ENCODE data around the gene CCRL2.
A peak's percentile ranks its signal among the peaks of the same experiment; 100 is the strongest.
"Not testable (repeated sequence)": the region's sequence is repeated elsewhere in the genome, so short reads cannot be mapped to it uniquely, and the experiment has no call there.

CCRL2 gene

DNA sequence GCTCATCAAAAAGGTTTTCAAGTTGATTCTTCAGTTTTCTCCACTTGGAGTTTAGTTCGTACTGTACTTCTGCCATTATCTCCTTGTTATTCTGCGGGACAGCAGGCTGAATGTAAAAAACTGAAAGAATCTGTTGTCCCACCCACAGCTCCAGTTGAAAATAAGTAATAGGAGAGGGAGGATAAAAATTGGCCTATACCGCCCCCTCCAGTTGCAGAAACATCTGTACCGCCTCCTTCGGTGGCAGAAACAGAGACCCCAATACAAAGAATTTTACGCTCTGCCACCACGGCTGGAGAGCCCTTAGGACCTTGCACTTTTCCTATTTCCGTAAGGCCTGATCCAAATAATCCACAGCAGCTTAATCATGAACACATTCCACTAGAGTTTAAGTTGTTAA, 20.3 kb downstream of the CCRL2 start:
- H3K27ac Mint-ChIP-seq; ATAC-seq; H3K9me3 Mint-ChIP-seq; DNase-seq (ENCODE audit: low spot score in 2 of 2); H3K4me3 Mint-ChIP-seq; H3K36me3 Mint-ChIP-seq: not testable (repeated sequence)
- H3K4me1 Mint-ChIP-seq = peaks cover 11% of the 10 kb centered on the region

DNA sequence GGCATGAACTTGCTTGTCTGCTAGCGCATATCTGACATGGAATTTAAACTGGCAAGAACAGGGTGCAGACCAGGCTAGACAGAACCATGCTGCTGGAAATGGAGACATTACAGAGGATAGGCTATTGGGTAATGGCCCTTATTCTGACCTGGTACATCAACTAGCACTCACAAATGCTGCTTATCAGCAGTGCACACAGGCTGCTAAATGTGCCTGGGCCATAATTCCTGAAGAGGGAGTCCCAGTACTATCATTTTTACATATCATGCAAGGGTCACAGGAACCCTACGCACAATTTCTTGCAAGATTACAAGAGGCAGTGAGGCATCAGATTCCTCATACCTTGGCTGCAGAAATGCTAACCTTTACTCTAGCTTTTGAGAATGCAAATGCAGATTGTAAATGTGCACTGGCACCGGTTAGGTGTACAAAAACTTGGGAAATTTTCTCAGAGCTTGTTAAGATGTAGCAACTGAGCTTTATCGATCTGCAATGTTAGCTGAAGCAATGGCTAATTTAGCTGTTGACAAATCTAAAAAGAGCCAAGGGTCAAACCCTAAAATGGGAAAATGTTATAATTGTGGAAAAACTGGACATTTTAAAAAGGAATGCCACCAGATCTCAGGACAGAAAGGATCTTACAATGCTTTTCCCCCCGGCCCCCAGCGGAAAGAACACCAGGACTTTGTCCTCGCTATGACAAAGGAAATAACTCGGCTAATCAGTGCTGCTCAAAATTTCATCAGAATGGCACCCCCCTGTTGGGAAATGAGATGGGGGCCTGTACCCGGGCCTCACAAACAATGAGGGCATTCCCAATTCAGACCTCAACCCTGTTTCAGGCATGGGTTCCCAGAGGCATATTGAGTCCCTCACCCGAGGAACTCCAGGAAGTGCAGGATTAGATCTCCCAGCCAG, 21.1 kb downstream of the CCRL2 start:
- peaks cover 5% of the 10 kb centered on the region for H3K9me3 Mint-ChIP-seq
- H3K4me3 Mint-ChIP-seq = no peak overlapping the region
- H3K4me1 Mint-ChIP-seq = peaks cover 12% of the 10 kb centered on the region
- no peak for DNase-seq (ENCODE audit: low spot score in 2 of 2)
- no peak overlapping the region for H3K27ac Mint-ChIP-seq
- no peaks in the 10 kb centered on the region for H3K36me3 Mint-ChIP-seq
- no peak for ATAC-seq

GRCh38 chr3:46429250-46429649, 22.2 kb downstream of the CCRL2 start:
- H3K4me1 Mint-ChIP-seq = peaks cover 15% of the 10 kb centered on the region
- H3K27ac Mint-ChIP-seq = no peak overlapping the region
- ATAC-seq (no peak), DNase-seq (ENCODE audit: low spot score in 2 of 2) (no peak)
- H3K4me3 Mint-ChIP-seq = no peak overlapping the region
- H3K36me3 Mint-ChIP-seq = no peaks in the 10 kb centered on the region
- H3K9me3 Mint-ChIP-seq = peaks cover 5% of the 10 kb centered on the region

GRCh38 chr3:46429671-46430070, 22.6 kb downstream of the CCRL2 start:
- H3K27ac Mint-ChIP-seq = no peak overlapping the region
- no peak for ATAC-seq
- no peak for DNase-seq (ENCODE audit: low spot score in 2 of 2)
- H3K9me3 Mint-ChIP-seq = peaks cover 5% of the 10 kb centered on the region
- H3K36me3 Mint-ChIP-seq = no peaks in the 10 kb centered on the region
- H3K4me1 Mint-ChIP-seq = peaks cover 15% of the 10 kb centered on the region
- H3K4me3 Mint-ChIP-seq = no peak overlapping the region

DNA sequence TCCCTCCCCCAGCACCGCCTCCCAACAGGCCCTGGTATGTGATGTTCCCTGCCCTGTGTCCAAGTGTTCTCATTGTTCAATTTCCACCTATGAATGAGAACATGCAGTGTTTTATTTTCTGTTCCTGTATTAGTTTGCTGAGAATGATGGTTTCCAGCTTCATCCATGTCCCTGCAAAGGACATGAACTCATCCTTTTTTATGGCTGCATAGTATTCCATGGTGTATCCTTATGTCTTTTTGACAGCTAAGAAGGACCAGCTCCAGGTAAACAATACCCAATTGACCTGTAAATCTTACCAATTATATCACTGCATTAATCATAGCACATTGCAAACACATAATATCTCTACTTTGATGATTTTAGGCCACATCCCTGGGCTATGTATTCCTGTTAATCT, 23.8 kb downstream of the CCRL2 start:
- not testable (repeated sequence) for ATAC-seq; H3K27ac Mint-ChIP-seq; H3K36me3 Mint-ChIP-seq; DNase-seq (ENCODE audit: low spot score in 2 of 2); H3K4me3 Mint-ChIP-seq; H3K9me3 Mint-ChIP-seq
- peaks cover 15% of the 10 kb centered on the region for H3K4me1 Mint-ChIP-seq

DNA sequence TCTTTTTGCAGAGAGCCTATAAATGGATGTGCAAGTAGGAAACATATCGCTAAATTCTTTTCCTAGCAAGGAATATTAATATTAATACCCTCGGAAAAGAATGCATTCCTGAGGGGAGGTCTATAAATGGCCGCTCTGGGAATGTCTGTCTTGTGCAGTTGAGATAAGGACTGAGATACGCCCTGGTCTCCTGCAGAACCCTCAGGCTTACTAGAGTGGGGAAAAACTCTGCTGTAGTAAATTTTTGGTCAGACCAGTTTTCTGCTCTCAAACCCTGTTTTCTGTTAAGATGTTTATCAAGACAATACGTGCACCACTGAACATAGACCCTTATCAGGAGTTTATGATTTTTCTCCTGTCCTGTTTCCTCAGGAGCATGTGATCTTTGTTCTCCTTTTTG, 24.8 kb downstream of the CCRL2 start:
- H3K9me3 Mint-ChIP-seq; H3K27ac Mint-ChIP-seq; H3K4me3 Mint-ChIP-seq; H3K4me1 Mint-ChIP-seq; DNase-seq (ENCODE audit: low spot score in 2 of 2); ATAC-seq; H3K36me3 Mint-ChIP-seq: not testable (repeated sequence)

- H3K36me3 Mint-ChIP-seq; ATAC-seq; DNase-seq (ENCODE audit: low spot score in 2 of 2); H3K4me1 Mint-ChIP-seq; H3K4me3 Mint-ChIP-seq; H3K9me3 Mint-ChIP-seq; H3K27ac Mint-ChIP-seq: not testable (repeated sequence)
These were observed 26.1 kb downstream of the CCRL2 start for GRCh38 chr3:46433118-46433517.

GRCh38 chr3:46433841-46434240, 26.8 kb downstream of the CCRL2 start:
- Mint-ChIP-seq H3K36me3 (no peaks in the 10 kb centered on the region), H3K4me1 (peaks cover 4% of the 10 kb centered on the region), H3K9me3 (peaks cover 5% of the 10 kb centered on the region), H3K27ac (no peak overlapping the region), H3K4me3 (no peak overlapping the region)
- DNase-seq (ENCODE audit: low spot score in 2 of 2) (no peak), ATAC-seq (no peak)

GRCh38 chr3:46435081-46435726, 28.1 kb downstream of the CCRL2 start:
- no peak overlapping the region for H3K4me3 Mint-ChIP-seq
- no peak overlapping the region for H3K27ac Mint-ChIP-seq
- H3K9me3 Mint-ChIP-seq = peaks cover 5% of the 10 kb centered on the region
- peaks cover 4% of the 10 kb centered on the region for H3K4me1 Mint-ChIP-seq
- ATAC-seq = no peak
- no peak for DNase-seq (ENCODE audit: low spot score in 2 of 2)
- H3K36me3 Mint-ChIP-seq = no peaks in the 10 kb centered on the region

GRCh38 chr3:46438831-46439230, 31.8 kb downstream of the CCRL2 start:
- Mint-ChIP-seq H3K36me3 (no peaks in the 10 kb centered on the region), H3K27ac (no peak overlapping the region), H3K4me3 (no peak overlapping the region), H3K9me3 (no peaks in the 10 kb centered on the region), H3K4me1 (peaks cover 21% of the 10 kb centered on the region)
- DNase-seq (ENCODE audit: low spot score in 2 of 2) = no peak
- no peak for ATAC-seq

DNA sequence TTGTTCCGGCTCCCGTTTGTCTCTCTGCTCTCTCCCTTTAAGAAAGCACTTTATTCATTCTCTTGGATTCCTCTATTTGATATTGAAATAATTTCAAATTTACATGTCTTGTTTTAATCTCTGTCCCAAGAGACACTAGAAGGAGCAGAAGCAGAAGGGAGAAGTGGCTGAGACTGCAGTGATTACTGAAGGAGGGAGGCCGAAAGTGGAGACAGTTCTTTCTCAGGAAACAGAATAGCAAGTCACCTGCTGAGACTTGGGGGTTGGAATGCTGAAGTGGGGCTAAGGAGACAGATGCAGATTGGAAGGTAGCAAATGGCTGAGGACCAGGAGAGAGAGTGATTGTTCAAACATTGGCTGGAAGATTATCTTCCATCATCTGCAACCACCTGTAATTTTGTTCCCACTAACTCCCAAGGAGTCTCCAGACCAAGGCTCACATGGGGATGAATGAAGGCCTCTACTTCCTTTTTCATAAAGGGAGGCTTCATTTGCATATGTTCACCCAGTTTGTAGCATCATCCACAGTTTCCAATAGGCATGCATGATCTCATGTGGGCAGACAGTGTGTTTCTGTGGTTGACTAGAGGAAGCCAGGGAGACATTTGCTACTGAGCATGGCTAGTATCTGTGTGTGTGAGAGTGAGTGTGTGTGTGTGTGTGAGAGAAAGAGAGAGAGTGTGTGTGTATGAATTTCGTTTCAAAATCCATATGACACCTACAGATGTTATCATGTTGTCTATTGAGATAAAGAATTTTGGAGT, 33.7 kb downstream of the CCRL2 start:
- no peak for DNase-seq (ENCODE audit: low spot score in 2 of 2)

DNA sequence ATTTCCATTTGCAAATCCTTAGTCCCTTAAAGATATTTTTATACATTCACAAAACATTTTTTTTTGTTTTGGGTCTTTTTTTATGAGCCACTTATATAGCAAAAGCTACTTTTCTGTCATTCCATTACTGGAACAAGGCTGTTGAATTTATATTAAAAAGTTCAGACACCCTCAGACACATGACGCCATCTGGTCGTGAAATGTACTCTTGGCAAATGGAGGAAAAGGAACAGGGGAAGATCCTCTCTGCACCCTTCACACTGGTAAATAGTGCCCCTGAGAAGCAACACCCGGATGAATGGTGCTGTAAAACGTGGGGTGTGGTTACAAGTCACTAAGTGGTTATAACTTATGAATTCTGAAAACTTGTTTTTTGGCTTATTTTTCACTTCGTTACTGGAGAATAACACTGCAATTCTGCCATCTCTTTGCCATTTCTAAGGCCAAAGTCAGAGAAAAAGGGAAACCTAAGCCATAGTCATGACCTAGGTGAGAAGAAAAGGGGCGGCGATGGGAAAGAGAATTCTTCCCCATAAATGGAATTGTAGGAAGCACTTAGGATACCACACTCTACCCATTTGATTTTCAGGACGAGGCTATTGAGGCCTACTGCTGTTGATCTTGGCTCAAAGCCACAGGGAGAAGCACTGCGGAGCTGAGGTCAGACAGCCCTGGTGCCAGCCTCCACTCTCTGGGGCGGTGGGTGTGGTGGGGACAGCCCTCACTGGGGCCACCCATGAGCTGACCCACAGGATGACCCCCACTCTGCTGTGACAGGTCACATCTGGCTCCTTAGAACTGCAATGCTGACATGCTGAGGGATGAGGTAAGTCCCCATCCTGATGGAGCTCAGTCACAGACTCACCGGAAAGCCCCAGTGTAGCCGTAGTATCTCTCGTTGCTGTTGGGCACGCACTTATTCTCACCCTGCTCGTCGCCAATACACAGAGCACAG, 35.8 kb downstream of the CCRL2 start:
- H3K4me1 Mint-ChIP-seq = peaks cover 21% of the 10 kb centered on the region
- H3K27ac Mint-ChIP-seq = no peak overlapping the region
- H3K4me3 Mint-ChIP-seq = no peak overlapping the region
- no peak for ATAC-seq
- DNase-seq (ENCODE audit: low spot score in 2 of 2) = no peak
- no peaks in the 10 kb centered on the region for H3K36me3 Mint-ChIP-seq
- H3K9me3 Mint-ChIP-seq = no peaks in the 10 kb centered on the region

More for the DNA sequence above, 33.7 kb downstream of the CCRL2 start:
- peak; percentile 96 for ATAC-seq
- Mint-ChIP-seq H3K36me3 (no peaks in the 10 kb centered on the region), H3K27ac (peak overlapping the region; percentile 71), H3K4me3 (no peak overlapping the region), H3K9me3 (no peaks in the 10 kb centered on the region), H3K4me1 (peaks cover 21% of the 10 kb centered on the region)

- no peaks in the 10 kb centered on the region for H3K9me3 Mint-ChIP-seq
- ATAC-seq (no peak), DNase-seq (ENCODE audit: low spot score in 2 of 2) (no peak)
- no peak overlapping the region for H3K27ac Mint-ChIP-seq
- H3K4me1 Mint-ChIP-seq = no peaks in the 10 kb centered on the region
- H3K36me3 Mint-ChIP-seq = no peaks in the 10 kb centered on the region
- no peak overlapping the region for H3K4me3 Mint-ChIP-seq
These were observed 40.3 kb downstream of the CCRL2 start for GRCh38 chr3:46447228-46447985.

GRCh38 chr3:46448721-46449120, 41.7 kb downstream of the CCRL2 start:
- Mint-ChIP-seq H3K4me1 (peaks cover 4% of the 10 kb centered on the region), H3K36me3 (no peaks in the 10 kb centered on the region), H3K4me3 (no peak overlapping the region), H3K27ac (no peak overlapping the region), H3K9me3 (no peaks in the 10 kb centered on the region)
- DNase-seq (ENCODE audit: low spot score in 2 of 2) = no peak
- no peak for ATAC-seq
